Measurements from ENCODE around the gene ALG9. TPM values are rescaled to one million over a fixed set of nuclear protein-coding genes. Genes with fewer than 3 reads are reported as not detected.

The ALG9 gene
- total RNA-seq, 1 experiment from 2014 or later: 19.7 TPM

GRCh38 chr11:111855506-111855905 is 15.9 kb downstream of the ALG9 start:
- ChIA-PET POLR2A (no interaction called here), CTCF (interaction anchor here (1.9 kb wide), 1 partner anchor 15 kb away, joined by 6 read pairs; no protein-coding TSS in a partner anchor)
- Mint-ChIP-seq H3K9me3 (no peaks in the 10 kb centered on the region), H3K36me3 (peaks cover 8% of the 10 kb centered on the region), H3K27ac (no peak overlapping the region), H3K4me3 (no peak overlapping the region), H3K4me1 (no peaks in the 10 kb centered on the region), H3K27me3 (ENCODE audit: low read depth) (no peaks in the 10 kb centered on the region)
- ATAC-seq (no peak), DNase-seq (ENCODE audit: low spot score) (no peak)
- no peak for TF ChIP-seq KAT7 (CRISPR knock-in tag; IDR thresholded peaks at IDR 0.05; ENCODE audit: borderline replicate concordance)

- Mint-ChIP-seq H3K36me3 (peaks cover 7% of the 10 kb centered on the region), H3K9me3 (no peaks in the 10 kb centered on the region), H3K4me3 (no peak overlapping the region), H3K27ac (no peak overlapping the region), H3K27me3 (ENCODE audit: low read depth) (no peaks in the 10 kb centered on the region), H3K4me1 (peaks cover 1% of the 10 kb centered on the region)
- ChIA-PET CTCF (interaction anchor here (0.7 to 1.6 kb wide), 12 partner anchors 9 to 397 kb away, joined by 3 to 8 read pairs (median 4); partner anchors contain the start of genes ALG9 and C11orf52), POLR2A (no interaction called here)
- TF ChIP-seq NFE2L1 (CRISPR knock-in tag; IDR thresholded peaks at IDR 0.05) (no peak), ZNF219 (CRISPR knock-in tag; IDR thresholded peaks at IDR 0.05; ENCODE audit: borderline replicate concordance) (no peak), NR2C2 (CRISPR knock-in tag; IDR thresholded peaks at IDR 0.05) (no peak), PREB (CRISPR knock-in tag; IDR thresholded peaks at IDR 0.05; ENCODE audit: borderline replicate concordance) (no peak), GTF2I (CRISPR knock-in tag; conservative IDR thresholded peaks at IDR 0.05) (no peak), ZNF532 (CRISPR knock-in tag; IDR thresholded peaks at IDR 0.05; ENCODE audit: borderline replicate concordance) (no peak), ZNF671 (CRISPR knock-in tag; IDR thresholded peaks at IDR 0.05) (no peak), GABPB1 (CRISPR knock-in tag; IDR thresholded peaks at IDR 0.05) (no peak), ZNF416 (CRISPR knock-in tag; IDR thresholded peaks at IDR 0.05) (no peak), USF2 (CRISPR knock-in tag; IDR thresholded peaks at IDR 0.05) (no peak), MLX (CRISPR knock-in tag; IDR thresholded peaks at IDR 0.05) (no peak), STAT6 (CRISPR knock-in tag; conservative IDR thresholded peaks at IDR 0.05; ENCODE audit: low read depth) (no peak), ZNF263 (CRISPR knock-in tag; IDR thresholded peaks at IDR 0.05; ENCODE audit: low read depth) (no peak), ESRRA (CRISPR knock-in tag; IDR thresholded peaks at IDR 0.05; ENCODE audit: borderline replicate concordance) (no peak), ATF3 (CRISPR knock-in tag; conservative IDR thresholded peaks at IDR 0.05) (no peak), ZNF425 (CRISPR knock-in tag; conservative IDR thresholded peaks at IDR 0.05) (no peak)
- ATAC-seq (no peak), DNase-seq (ENCODE audit: low spot score) (no peak)
These were observed 19.3 kb downstream of the ALG9 start for GRCh38 chr11:111852103-111852502.

All from WTC11 (cell line).